GM12872 (cell line): ENCODE measurements around the gene NAPA.

ENCODE experiments used
- CTCF ChIP-seq: IDR thresholded peaks from 3 replicates; pipeline ENCODE4 v1.5.1; 2011; ENCODE audit warnings: low read depth, mild to moderate bottlenecking, low read length, moderate library complexity; ENCODE audit not compliant: insufficient read depth

NAPA gene

DNA sequence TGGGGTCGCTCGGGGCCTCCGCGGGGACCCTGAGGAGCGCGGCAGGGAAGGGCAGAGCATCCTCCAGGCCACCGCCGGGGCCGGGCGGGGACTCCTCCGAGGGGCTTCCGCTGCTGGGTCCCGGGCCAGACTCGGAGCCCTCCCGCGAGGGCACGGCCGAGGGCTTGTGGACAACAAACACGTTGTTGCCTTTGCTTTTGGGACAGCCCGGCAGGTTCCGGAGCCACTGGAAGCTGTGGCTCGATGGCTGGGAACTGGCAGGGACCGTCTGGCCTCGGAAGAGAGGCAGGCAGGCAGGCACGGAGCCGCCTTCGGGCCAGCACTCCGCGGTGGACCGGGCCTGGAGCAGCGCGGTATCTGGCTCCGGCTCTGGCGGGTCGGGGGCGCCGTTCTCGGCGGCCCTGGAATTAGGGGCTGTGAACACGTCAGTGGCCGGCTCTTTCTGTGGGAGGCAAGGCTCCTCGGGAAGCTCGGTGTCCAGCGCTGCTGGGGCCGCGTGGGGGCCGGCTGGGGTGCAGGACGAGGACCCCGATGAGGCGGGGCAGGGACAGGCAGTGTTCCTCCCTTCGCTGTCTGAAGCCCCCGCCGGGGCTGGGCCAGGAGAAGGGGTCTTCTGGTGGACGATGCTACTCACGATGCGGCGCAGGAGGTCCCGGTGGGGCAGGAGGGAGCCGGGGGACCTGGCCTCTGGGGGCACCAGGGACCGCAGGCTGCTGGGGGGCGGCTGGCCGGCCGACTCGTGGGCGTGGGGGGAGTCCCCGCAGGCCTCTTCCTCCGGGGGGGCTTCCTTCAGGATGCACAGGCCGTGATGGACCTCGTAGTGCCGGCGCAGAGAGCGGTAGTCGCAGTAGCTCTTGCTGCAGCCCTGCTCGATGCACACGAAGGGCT lies 30.4 kb upstream of the NAPA start:
- no peak for TF ChIP-seq CTCF

- no peak for TF ChIP-seq CTCF
These were observed 29.6 kb upstream of the NAPA start for GRCh38 chr19:47544476-47544875.

- TF ChIP-seq CTCF: no peak
These were observed 29.2 kb upstream of the NAPA start for GRCh38 chr19:47544075-47544474.

DNA sequence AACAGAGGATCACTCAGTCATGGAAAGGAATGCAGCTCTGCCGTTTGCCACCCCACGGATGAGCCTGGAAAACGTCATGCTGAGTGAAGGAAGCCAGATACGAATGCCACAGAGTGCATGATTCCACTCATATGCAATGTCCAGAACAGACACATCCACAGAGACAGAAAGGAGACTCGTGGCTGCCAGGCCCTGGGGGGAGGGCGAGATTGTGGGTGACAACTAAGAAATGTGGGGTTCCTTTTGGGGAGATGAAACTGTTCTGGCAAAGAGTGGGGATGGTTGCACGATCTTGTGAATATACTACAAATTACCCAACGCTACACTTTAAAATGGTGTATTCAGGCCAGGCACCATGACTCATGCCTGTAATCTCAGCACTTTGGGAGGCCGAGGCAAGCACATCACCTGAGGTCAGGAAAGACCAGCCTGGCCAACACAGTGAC lies 27.2 kb upstream of the NAPA start:
- no peak for TF ChIP-seq CTCF

- no peak for TF ChIP-seq CTCF
These were observed 26.7 kb upstream of the NAPA start for GRCh38 chr19:47541518-47541917.

DNA sequence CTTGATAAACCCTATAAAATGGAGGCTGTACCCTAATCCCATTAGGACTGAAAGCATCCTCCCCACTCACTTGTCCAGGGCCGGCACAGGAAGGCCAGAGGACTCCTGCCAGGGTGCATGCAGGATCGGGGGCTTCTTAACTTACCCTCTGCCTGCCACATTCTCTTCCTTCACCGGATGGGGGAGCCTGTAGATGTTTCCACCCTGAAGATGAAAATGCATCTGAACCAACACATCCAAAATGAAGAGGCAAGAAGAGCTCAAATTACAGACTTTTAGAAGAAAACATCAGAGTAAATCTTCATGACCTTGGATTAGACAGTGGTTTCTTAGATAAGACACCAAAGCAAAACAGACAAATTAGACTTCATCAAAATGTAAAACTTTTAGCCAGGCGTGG lies 25.9 kb upstream of the NAPA start:
- no peak for TF ChIP-seq CTCF

DNA sequence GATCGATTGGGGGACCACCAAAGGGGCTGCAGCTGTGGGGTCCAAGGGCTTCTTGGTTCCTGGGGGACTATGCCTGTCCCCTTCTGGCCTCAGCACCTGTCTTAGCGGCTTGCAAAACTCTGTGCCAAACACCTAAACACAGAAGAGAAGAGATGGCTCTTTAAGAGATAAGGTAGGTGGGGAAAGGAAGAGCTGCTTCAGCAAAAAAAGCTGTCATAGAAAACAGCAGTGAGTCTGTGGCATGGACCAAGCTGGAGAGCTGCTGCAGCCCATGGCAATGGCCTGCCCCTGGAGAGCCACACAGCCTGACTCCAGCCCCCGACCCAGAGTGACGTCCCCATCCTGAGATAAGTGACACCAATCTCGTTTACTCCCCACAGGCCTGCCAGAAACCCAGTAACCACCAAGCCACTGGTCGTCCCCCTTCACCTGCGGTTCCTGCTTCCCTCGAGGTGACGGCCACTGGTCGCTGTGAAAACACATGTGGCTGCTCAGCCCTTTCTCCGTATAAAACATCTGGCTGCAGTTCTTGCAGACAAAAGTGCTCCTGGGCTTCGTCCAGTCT lies 25.0 kb upstream of the NAPA start:
- no peak for TF ChIP-seq CTCF
